K562 (cell line): ENCODE data around the gene SLC16A5. TPM values are rescaled to one million over a fixed set of nuclear protein-coding genes. Genes with fewer than 3 reads are reported as not detected.

Experiments
- BHLHE40 ChIP-seq: IDR thresholded peaks from 2 replicates; pipeline ENCODE4 v1.6.1; 2011; ENCODE audit warnings: low read length, improper control_type of control experiment
- CEBPB ChIP-seq: fragments of 450-650 bp; IDR thresholded peaks from 2 replicates; pipeline ENCODE4 v1.6.1; 2016; ENCODE audit warnings: missing genetic modification characterization, missing compliant biosample characterization
- FIP1L1 ChIP-seq: fragments of 200-400 bp; formaldehyde crosslinking; IDR thresholded peaks from 2 replicates; pipeline ENCODE4 v1.6.1; 2018; ENCODE audit warnings: mild to moderate bottlenecking, low read depth, low read length; ENCODE audit not compliant: poor library complexity, severe bottlenecking
- GATA2 ChIP-seq: sonication (generic); formaldehyde crosslinking; IDR thresholded peaks from 2 replicates; pipeline ENCODE4 v1.4.0; 2020; ENCODE audit warnings: mild to moderate bottlenecking, missing genetic modification reagents
- HMGXB4 ChIP-seq: sonication (generic); formaldehyde crosslinking; IDR thresholded peaks from 2 replicates; pipeline ENCODE4 v1.8.1; 2023; ENCODE audit warnings: mild to moderate bottlenecking, missing genetic modification reagents
- MCM5 ChIP-seq: fragments of 450-650 bp; IDR thresholded peaks from 2 replicates; pipeline ENCODE4 v1.6.1; 2016; ENCODE audit warnings: low read depth
- NFIX ChIP-seq: fragments of 250-450 bp; sonication (Bioruptor Pico); IDR thresholded peaks from 2 replicates; pipeline ENCODE4 v1.4.0; 2020; ENCODE audit warnings: low read depth, mild to moderate bottlenecking, moderate library complexity
- PURB ChIP-seq: sonication (generic); formaldehyde crosslinking; IDR thresholded peaks from 2 replicates; pipeline ENCODE4 v1.9.0; 2021; ENCODE audit warnings: low read depth, mild to moderate bottlenecking, missing genetic modification reagents
- RAD21 ChIP-seq, 2 experiments: fragments of 250-450 bp in 1 of 2; fragments of 450-650 bp in 1 of 2; sonication (Bioruptor Pico) in 1 of 2; formaldehyde crosslinking in 1 of 2; IDR thresholded peaks in 1 of 2; conservative IDR thresholded peaks in 1 of 2; 2 replicates each; pipeline versions ENCODE4 v1.4.0 to v1.8.0; 2020 to 2022; ENCODE audit warnings: mild to moderate bottlenecking in 2 of 2, moderate library complexity in 1 of 2
- RBM34 ChIP-seq: fragments of 200-400 bp; formaldehyde crosslinking; IDR thresholded peaks from 2 replicates; pipeline ENCODE4 v1.6.1; 2018; ENCODE audit warnings: low read length, borderline replicate concordance; ENCODE audit not compliant: insufficient read depth
- RBM39 ChIP-seq: fragments of 200-400 bp; formaldehyde crosslinking; optimal IDR thresholded peaks from 2 replicates; pipeline ENCODE3; 2018; ENCODE audit warnings: low read depth, low read length
- SREBF1 ChIP-seq: fragments of 150-350 bp; IDR thresholded peaks from 2 replicates; pipeline ENCODE4 v1.6.1; 2014; ENCODE audit warnings: antibody characterized with exemption, low read depth, low read length, borderline replicate concordance
- TCF15 ChIP-seq: fragments of 250-450 bp; sonication (Bioruptor Pico); IDR thresholded peaks from 2 replicates; pipeline ENCODE4 v1.8.0; 2022; ENCODE audit warnings: moderate library complexity, mild to moderate bottlenecking, inconsistent platforms
- TFAM ChIP-seq: fragments of 250-450 bp; sonication (Bioruptor Pico); conservative IDR thresholded peaks from 2 replicates; pipeline ENCODE4 v1.5.0; 2021; ENCODE audit warnings: mild to moderate bottlenecking, moderate library complexity
- TOE1 ChIP-seq, 2 experiments: fragments of 450-650 bp in 1 of 2; sonication (generic) in 1 of 2; formaldehyde crosslinking in 1 of 2; IDR thresholded peaks; 2 replicates each; pipeline versions ENCODE4 v1.7.1 to v1.8.0; 2016 to 2022; ENCODE audit warnings: borderline replicate concordance in 2 of 2, mild to moderate bottlenecking in 2 of 2, antibody characterized with exemption in 1 of 2, inconsistent platforms in 1 of 2, low read depth in 1 of 2, missing genetic modification reagents in 1 of 2, moderate library complexity in 1 of 2
- XRCC5 ChIP-seq: fragments of 200-400 bp; formaldehyde crosslinking; IDR thresholded peaks from 2 replicates; pipeline ENCODE4 v1.6.1; 2017; ENCODE audit warnings: low read depth, mild to moderate bottlenecking, low read length
- ZC3H11A ChIP-seq: IDR thresholded peaks from 2 replicates; pipeline ENCODE4 v1.6.1; 2012; ENCODE audit warnings: low read depth, low read length, improper control_type of control experiment
- ZFX ChIP-seq: sonication (generic); formaldehyde crosslinking; IDR thresholded peaks from 2 replicates; pipeline ENCODE4 v1.8.0; 2022; ENCODE audit warnings: mild to moderate bottlenecking, missing genetic modification reagents, moderate library complexity
- ZNF239 ChIP-seq: fragments of 250-450 bp; sonication (Bioruptor Pico); IDR thresholded peaks from 2 replicates; pipeline ENCODE4 v1.4.0; 2020; ENCODE audit warnings: mild to moderate bottlenecking
- ZNF699 ChIP-seq: fragments of 250-450 bp; sonication (Bioruptor Pico); IDR thresholded peaks from 2 replicates; pipeline ENCODE4 v1.8.0; 2021; ENCODE audit warnings: mild to moderate bottlenecking, moderate library complexity; ENCODE audit not compliant: insufficient replicate concordance
- polyA plus RNA-seq, 8 experiments: library from polyadenylated mRNA; depleted of rRNA in 4 of 8; stranded (reverse) in 5 of 8; unstranded in 3 of 8; fragments of >200 nt; fragmentation: Nextera tagmentation in 2 of 8; fragmentation: Illumina TruSeq in 1 of 8; extraction: Ambion mirVana in 2 of 8; extraction: Trizol in 1 of 8; gene quantifications; 2 replicates each; pipeline versions ENCODE4 v1.2.1 to v1.2.3, GENCODE V29; 2011 to 2014; ENCODE audit warnings: inconsistent platforms in 1 of 8, missing spikeins in 1 of 8
- total RNA-seq, 7 experiments: library from RNA; depleted of rRNA in 6 of 7; stranded (reverse); fragments of >200 nt in 6 of 7; fragmentation: Illumina TruSeq in 2 of 7; extraction: Trizol in 2 of 7; gene quantifications; 2 replicates each; pipeline versions ENCODE4 v1.2.1 to v1.2.3, GENCODE V29; 2011 to 2021; ENCODE audit warnings: low replicate concordance in 1 of 7
- TF ChIP-seq, protein P1 (sequence below): conservative IDR thresholded peaks from 2 replicates; pipeline ENCODE4 v1.6.1; 2011; ENCODE audit warnings: low read depth, mild to moderate bottlenecking, low read length; ENCODE audit not compliant: control insufficient read depth
- TF ChIP-seq, protein P2 (sequence below): fragments of 250-450 bp; sonication (Bioruptor Pico); IDR thresholded peaks from 2 replicates; pipeline ENCODE4 v1.8.0; 2021; ENCODE audit warnings: moderate library complexity, mild to moderate bottlenecking, inconsistent platforms
- TF ChIP-seq, protein P3 (sequence below): fragments of 250-450 bp; sonication (Bioruptor Pico); IDR thresholded peaks from 2 replicates; pipeline ENCODE4 v1.8.0; 2021; ENCODE audit warnings: borderline replicate concordance, mild to moderate bottlenecking, moderate library complexity; ENCODE audit not compliant: poor library complexity, severe bottlenecking

SLC16A5 gene
- total and polyA plus RNA-seq, 9 of the 15 experiments (the other 6 are each of a cell fraction or from before 2014, with no cell fraction given) = 0.06 to 2.6 (median 0.91) TPM

- TF ChIP-seq HMGXB4 (CRISPR knock-in tag) (peak; percentile 95), TOE1 (IDR thresholded peaks at IDR 0.05; ENCODE audit: borderline replicate concordance) (no peak), TOE1 (CRISPR knock-in tag; IDR thresholded peaks at IDR 0.05; ENCODE audit: borderline replicate concordance, low read depth) (0 out of 2 replicates have a peak, but pooled peaks have one; percentile 61), PURB (no peak), CEBPB (no peak), BHLHE40 (peak; percentile 99), ZNF239 (no peak), TFAM (no peak), RBM39 (no peak), SREBF1 (no peak), RAD21 (CRISPR knock-in tag; conservative IDR thresholded peaks at IDR 0.05 in 1 of 2, IDR thresholded peaks at IDR 0.05 in 1 of 2) (peak; percentile 70 to 72), MCM5 (no peak), TCF15 (CRISPR knock-in tag) (no peak), RBM34 (no peak), FIP1L1 (peak; percentile 90), XRCC5 (no peak), GATA2 (CRISPR knock-in tag) (no peak), ZFX (CRISPR knock-in tag) (peak; percentile 88), ZC3H11A (no peak), ZNF699 (no peak), NFIX (CRISPR knock-in tag) (no peak)
- TF ChIP-seq, protein P1, sequence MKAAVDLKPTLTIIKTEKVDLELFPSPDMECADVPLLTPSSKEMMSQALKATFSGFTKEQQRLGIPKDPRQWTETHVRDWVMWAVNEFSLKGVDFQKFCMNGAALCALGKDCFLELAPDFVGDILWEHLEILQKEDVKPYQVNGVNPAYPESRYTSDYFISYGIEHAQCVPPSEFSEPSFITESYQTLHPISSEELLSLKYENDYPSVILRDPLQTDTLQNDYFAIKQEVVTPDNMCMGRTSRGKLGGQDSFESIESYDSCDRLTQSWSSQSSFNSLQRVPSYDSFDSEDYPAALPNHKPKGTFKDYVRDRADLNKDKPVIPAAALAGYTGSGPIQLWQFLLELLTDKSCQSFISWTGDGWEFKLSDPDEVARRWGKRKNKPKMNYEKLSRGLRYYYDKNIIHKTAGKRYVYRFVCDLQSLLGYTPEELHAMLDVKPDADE = peak; percentile 94; the same call in 1 of the 2 replicates
- TF ChIP-seq, protein P2, sequence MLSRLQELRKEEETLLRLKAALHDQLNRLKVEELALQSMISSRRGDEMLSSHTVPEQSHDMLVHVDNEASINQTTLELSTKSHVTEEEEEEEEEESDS (CRISPR knock-in tag) = no peak
- TF ChIP-seq, protein P3, sequence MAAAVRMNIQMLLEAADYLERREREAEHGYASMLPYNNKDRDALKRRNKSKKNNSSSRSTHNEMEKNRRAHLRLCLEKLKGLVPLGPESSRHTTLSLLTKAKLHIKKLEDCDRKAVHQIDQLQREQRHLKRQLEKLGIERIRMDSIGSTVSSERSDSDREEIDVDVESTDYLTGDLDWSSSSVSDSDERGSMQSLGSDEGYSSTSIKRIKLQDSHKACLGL (CRISPR knock-in tag) = peak; percentile 78
Measured at GRCh38 chr17:75131278-75132017, 43.7 kb downstream of the SLC16A5 start, which contains the start of gene NT5C (continued).
